ENCODE measurements around the gene DCX. TPM values are rescaled to one million over a fixed set of nuclear protein-coding genes. Genes with fewer than 3 reads are reported as not detected.

Gene DCX
- total and polyA plus RNA-seq, 4 donors: 0.01 to 1.6 TPM; not detected in 2

DNA sequence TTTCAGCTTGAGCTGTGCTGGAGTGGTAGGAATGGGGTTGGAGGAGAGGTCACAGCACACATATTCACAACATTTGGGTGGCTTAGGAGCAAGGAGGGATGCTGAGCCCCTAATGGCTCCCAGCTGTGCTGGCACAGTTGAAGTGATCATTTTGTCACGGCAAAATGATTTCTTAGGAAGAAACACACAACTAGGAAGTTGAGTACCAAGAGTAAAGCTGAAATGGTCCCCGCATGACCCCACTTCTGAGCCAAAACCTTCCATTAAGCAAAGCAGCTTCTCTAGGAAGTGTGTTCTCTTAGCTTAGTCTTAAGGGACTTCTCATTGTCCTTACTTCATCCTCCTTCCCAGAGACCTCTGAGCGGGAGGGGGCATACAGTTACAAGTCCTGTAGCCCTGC lies 154.3 kb downstream of the DCX start:
- Histone ChIP-seq H3K9ac (ENCODE audit: insufficient read depth in 1 of 2, low read length in 2 of 2) (no peak overlapping the region), H3K27ac (ENCODE audit: low read depth in 1 of 2, low read length in 1 of 2) (no peak overlapping the region), H3K27me3 (ENCODE audit: control insufficient read depth in 3 of 3, insufficient read depth in 3 of 3, low read length in 2 of 3) (peaks cover 0 to 49% (median 25%) of the 10 kb centered on the region in 3 donors), H3K36me3 (ENCODE audit: control insufficient read depth in 4 of 4, insufficient read depth in 4 of 4, low read length in 4 of 4) (no peaks in the 10 kb centered on the region), H3K4me3 (no peak overlapping the region), H3K4me1 (ENCODE audit: control insufficient read depth in 5 of 5, insufficient read depth in 5 of 5, low read length in 5 of 5) (no peaks in the 10 kb centered on the region), H3K9me3 (ENCODE audit: control insufficient read depth in 4 of 4, insufficient read depth in 3 of 4, low read length in 3 of 4) (no peaks in the 10 kb centered on the region)
- ATAC-seq (ENCODE audit: insufficient read depth, low FRiP score): no peak
- 60 to 81% methylated on average over 3 of the region's 3 CpGs for WGBS, 2 donors
- DNase-seq: peak; percentile 28 to 55 (median 30)
- TF ChIP-seq, protein P1, sequence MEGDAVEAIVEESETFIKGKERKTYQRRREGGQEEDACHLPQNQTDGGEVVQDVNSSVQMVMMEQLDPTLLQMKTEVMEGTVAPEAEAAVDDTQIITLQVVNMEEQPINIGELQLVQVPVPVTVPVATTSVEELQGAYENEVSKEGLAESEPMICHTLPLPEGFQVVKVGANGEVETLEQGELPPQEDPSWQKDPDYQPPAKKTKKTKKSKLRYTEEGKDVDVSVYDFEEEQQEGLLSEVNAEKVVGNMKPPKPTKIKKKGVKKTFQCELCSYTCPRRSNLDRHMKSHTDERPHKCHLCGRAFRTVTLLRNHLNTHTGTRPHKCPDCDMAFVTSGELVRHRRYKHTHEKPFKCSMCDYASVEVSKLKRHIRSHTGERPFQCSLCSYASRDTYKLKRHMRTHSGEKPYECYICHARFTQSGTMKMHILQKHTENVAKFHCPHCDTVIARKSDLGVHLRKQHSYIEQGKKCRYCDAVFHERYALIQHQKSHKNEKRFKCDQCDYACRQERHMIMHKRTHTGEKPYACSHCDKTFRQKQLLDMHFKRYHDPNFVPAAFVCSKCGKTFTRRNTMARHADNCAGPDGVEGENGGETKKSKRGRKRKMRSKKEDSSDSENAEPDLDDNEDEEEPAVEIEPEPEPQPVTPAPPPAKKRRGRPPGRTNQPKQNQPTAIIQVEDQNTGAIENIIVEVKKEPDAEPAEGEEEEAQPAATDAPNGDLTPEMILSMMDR (IDR thresholded peaks at IDR 0.05; ENCODE audit: control extremely low read depth, extremely low read depth): no peak

DNA sequence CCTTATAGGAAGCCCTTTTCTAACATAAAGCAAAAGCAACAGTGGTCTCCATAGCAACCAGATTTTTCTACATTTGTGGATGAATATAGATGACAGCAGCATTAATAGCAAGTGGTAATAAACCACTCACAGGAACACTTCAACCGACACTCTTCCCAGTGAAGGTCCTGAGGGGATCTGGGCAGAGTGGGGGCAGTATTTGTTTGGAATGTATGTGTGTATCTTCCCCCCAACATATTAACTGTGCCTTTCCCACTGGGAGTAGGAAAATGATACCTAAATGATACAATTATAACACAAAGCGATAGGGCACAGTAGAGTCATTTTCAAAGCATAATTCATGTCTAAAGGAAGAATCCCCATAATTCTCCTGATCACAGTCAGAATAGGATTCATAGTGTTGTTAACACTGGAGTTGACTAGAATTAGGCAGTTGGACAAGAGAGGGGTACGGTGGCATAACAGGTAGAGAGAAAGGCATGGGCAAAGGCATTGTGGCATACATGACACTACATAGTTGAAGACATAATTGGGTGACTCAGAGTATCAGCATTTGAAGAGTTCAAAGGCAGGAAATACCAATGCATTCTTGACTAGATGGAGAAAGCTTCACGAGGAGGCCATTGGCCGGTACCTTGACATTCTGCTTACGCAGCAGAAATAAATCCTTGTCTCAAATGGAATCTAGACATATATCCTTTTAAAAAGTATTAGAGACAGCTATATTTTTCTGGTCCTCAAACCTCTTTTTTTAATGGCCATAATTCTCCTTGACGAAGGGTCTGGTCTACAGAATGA lies 156.9 kb downstream of the DCX start:
- TF ChIP-seq, protein P1 (IDR thresholded peaks at IDR 0.05; ENCODE audit: control extremely low read depth, extremely low read depth): no peak
- WGBS, 2 donors: 71 to 93% methylated on average over 7 of the region's 7 CpGs
- no peak for ATAC-seq (ENCODE audit: insufficient read depth, low FRiP score)
- no peak overlapping the region for H3K9ac ChIP-seq (ENCODE audit: insufficient read depth in 1 of 2, low read length in 2 of 2)
- no peak overlapping the region for H3K27ac ChIP-seq (ENCODE audit: low read depth in 1 of 2, low read length in 1 of 2)
- H3K27me3 ChIP-seq (ENCODE audit: control insufficient read depth in 3 of 3, insufficient read depth in 3 of 3, low read length in 2 of 3): peaks cover 0 to 51% (median 28%) of the 10 kb centered on the region in 3 donors
- no peak for DNase-seq
- no peaks in the 10 kb centered on the region for H3K4me1 ChIP-seq (ENCODE audit: control insufficient read depth in 5 of 5, insufficient read depth in 5 of 5, low read length in 5 of 5)
- H3K36me3 ChIP-seq (ENCODE audit: control insufficient read depth in 4 of 4, insufficient read depth in 4 of 4, low read length in 4 of 4): no peaks in the 10 kb centered on the region
- H3K4me3 ChIP-seq: no peak overlapping the region
- H3K9me3 ChIP-seq (ENCODE audit: control insufficient read depth in 4 of 4, insufficient read depth in 3 of 4, low read length in 3 of 4): no peaks in the 10 kb centered on the region

DNA sequence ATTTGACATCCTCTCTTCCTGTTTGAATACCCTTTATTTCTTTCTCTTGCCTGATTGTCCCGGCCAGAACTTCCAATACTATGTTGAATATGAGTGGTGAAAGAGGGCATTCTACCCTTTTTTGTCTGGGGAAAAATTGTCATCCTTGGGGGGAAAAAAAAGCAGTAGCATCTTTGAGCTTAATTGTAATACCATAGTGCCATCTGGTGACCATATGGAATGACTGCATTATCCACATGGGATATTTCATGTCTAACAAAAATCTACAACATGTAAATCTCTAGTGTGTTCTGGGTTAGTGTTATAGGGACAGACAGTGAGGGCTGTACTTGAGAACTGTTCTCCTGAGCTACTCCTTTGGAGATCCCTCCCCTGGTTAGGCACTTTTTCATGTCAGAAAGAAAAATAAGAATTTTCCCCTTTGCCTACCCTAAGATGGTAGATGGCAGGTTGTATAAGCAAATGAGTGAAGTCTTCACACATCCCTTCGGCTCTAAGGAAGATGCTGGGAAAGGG lies 167.7 kb downstream of the DCX start:
- TF ChIP-seq, protein P1 (IDR thresholded peaks at IDR 0.05; ENCODE audit: control extremely low read depth, extremely low read depth): no peak
- ATAC-seq (ENCODE audit: insufficient read depth, low FRiP score): no peak
- H3K4me1 ChIP-seq (ENCODE audit: control insufficient read depth in 5 of 5, insufficient read depth in 5 of 5, low read length in 5 of 5): no peaks in the 10 kb centered on the region
- H3K27ac ChIP-seq (ENCODE audit: low read depth in 1 of 2, low read length in 1 of 2): no peak overlapping the region
- WGBS, 2 donors: 34 to 42% methylated on average over 2 of the region's 2 CpGs
- no peak overlapping the region for H3K9ac ChIP-seq (ENCODE audit: insufficient read depth in 1 of 2, low read length in 2 of 2)
- no peaks in the 10 kb centered on the region for H3K36me3 ChIP-seq (ENCODE audit: control insufficient read depth in 4 of 4, insufficient read depth in 4 of 4, low read length in 4 of 4)
- H3K9me3 ChIP-seq (ENCODE audit: control insufficient read depth in 4 of 4, insufficient read depth in 3 of 4, low read length in 3 of 4): no peaks in the 10 kb centered on the region
- peak in 1 of 3 donors; percentile 28 for DNase-seq
- H3K27me3 ChIP-seq (ENCODE audit: control insufficient read depth in 3 of 3, insufficient read depth in 3 of 3, low read length in 2 of 3): peaks cover 0 to 46% (median 8%) of the 10 kb centered on the region in 3 donors
- H3K4me3 ChIP-seq: no peak overlapping the region

Small RNAs within 50 kb of the gene (small RNA-seq; reads per million reads assigned to genes)
- gene RNU6-496P (ENCODE audit: low replicate concordance): not detected

Other genes with a start within 250 kb of the DCX start
- gene CAPN6, start 141.7 kb downstream of the DCX start, total RNA-seq: 1 to 10 TPM in 1 of 2 donors, under 1 TPM in 1; 0.28 to 6.6 TPM
- under 1 TPM; 0.06 to 0.25 TPM for gene CAPN6, start 141.7 kb downstream of the DCX start, polyA plus RNA-seq
- gene SERTM2, start 99.5 kb upstream of the DCX start, total RNA-seq: not detected
- under 1 TPM; 0.02 to 0.03 TPM for gene SERTM2, start 99.5 kb upstream of the DCX start, polyA plus RNA-seq

Data from lung (tissue), 13 donors.